OCI-LY7 (cell line): ENCODE measurements around the gene GHRHR.

Source experiments
- EZH2phosphoT487 ChIP-seq: fragments of 200-600 bp; sonication (generic); IDR thresholded peaks from 2 replicates; pipeline ENCODE4 v1.6.1; 2018; ENCODE audit warnings: low read depth, borderline replicate concordance, mild to moderate bottlenecking, mixed run types, antibody characterized with exemption, low read length, moderate library complexity, mixed read lengths
- TF ChIP-seq, protein P1 (sequence below): fragments of 200-600 bp; sonication (generic); conservative IDR thresholded peaks from 2 replicates; pipeline ENCODE4 v1.5.1; 2014; ENCODE audit warnings: mild to moderate bottlenecking, antibody characterized with exemption, low read length, moderate library complexity, mixed read lengths

DNA sequence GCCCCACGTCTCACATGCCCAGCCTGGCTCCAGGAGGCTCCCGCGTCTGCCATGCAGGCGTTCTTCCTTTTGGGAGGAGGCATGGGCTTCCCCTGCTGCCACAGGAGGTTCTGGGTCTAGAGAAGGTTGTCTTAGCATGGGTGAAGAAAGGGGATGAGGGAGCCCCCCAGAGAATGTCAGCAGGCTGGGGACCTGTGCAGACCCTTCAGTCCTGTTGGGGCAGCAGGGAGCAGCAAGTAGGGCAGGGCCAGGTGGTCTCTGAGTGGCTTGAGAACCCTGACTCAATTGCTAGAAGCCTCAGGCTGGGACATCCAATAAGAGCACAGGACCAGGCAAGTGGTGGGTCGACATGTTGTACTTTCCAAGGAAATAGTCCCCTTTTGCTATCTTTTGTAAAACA lies 54.0 kb downstream of the GHRHR start:
- TF ChIP-seq, protein P1, sequence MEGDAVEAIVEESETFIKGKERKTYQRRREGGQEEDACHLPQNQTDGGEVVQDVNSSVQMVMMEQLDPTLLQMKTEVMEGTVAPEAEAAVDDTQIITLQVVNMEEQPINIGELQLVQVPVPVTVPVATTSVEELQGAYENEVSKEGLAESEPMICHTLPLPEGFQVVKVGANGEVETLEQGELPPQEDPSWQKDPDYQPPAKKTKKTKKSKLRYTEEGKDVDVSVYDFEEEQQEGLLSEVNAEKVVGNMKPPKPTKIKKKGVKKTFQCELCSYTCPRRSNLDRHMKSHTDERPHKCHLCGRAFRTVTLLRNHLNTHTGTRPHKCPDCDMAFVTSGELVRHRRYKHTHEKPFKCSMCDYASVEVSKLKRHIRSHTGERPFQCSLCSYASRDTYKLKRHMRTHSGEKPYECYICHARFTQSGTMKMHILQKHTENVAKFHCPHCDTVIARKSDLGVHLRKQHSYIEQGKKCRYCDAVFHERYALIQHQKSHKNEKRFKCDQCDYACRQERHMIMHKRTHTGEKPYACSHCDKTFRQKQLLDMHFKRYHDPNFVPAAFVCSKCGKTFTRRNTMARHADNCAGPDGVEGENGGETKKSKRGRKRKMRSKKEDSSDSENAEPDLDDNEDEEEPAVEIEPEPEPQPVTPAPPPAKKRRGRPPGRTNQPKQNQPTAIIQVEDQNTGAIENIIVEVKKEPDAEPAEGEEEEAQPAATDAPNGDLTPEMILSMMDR: no peak
- no peak for TF ChIP-seq EZH2phosphoT487
